Hepatocyte (in vitro differentiated cells): Measurements from ENCODE around the gene ST6GALNAC4.

Experiments
- CTCF ChIP-seq: fragments of 200-600 bp; sonication (generic); IDR thresholded peaks from 2 replicates; pipeline ENCODE4 v1.5.1; 2016; ENCODE audit warnings: antibody characterized with exemption, mild to moderate bottlenecking; ENCODE audit not compliant: poor library complexity
- EZH2 ChIP-seq: fragments of 200-600 bp; sonication (generic); IDR thresholded peaks from 2 replicates; pipeline ENCODE4 v1.6.1; 2016; ENCODE audit warnings: antibody characterized with exemption, mild to moderate bottlenecking, borderline replicate concordance
- EZH2phosphoT487 ChIP-seq: fragments of 200-600 bp; sonication (generic); IDR thresholded peaks from one replicate; pipeline ENCODE4 v1.6.1; 2018; ENCODE audit warnings: antibody characterized with exemption, mild to moderate bottlenecking, low read depth, moderate library complexity; ENCODE audit not compliant: unreplicated experiment, severe bottlenecking

- TF ChIP-seq CTCF = no peak
- no peak for TF ChIP-seq EZH2
- TF ChIP-seq EZH2phosphoT487 = no peak
These were observed 49.1 kb upstream of the ST6GALNAC4 start for GRCh38 chr9:127965953-127966352.
